ENCODE data around the gene SPAG17.
A peak's percentile ranks its signal among the peaks of the same experiment; 100 is the strongest.

The SPAG17 gene

DNA sequence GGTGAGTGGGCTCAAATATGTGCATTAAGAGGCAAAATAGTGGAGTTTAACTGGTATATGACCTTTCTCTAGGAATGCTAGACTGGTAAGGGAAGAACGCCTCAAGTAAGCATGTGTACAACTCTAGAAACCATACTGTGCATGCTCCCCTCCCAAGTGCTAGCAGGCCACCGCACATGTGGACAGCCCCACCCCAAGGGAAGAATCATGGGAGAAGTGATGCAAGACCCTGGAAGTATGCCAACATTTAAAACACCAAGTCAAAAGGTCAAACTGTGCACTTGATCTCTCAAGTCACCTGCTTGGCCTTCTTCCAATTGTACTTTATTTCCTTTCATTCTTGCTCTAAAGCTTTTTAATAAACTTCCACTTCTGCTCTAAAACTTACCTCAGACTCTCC lies 135.0 kb downstream of the SPAG17 start:
- DNase-seq (ENCODE audit: low read depth) = peak; percentile 2
- H3K4me3 ChIP-seq (ENCODE audit: control insufficient read depth, low read depth, low read length) = no peak overlapping the region
- TF ChIP-seq, protein P1, sequence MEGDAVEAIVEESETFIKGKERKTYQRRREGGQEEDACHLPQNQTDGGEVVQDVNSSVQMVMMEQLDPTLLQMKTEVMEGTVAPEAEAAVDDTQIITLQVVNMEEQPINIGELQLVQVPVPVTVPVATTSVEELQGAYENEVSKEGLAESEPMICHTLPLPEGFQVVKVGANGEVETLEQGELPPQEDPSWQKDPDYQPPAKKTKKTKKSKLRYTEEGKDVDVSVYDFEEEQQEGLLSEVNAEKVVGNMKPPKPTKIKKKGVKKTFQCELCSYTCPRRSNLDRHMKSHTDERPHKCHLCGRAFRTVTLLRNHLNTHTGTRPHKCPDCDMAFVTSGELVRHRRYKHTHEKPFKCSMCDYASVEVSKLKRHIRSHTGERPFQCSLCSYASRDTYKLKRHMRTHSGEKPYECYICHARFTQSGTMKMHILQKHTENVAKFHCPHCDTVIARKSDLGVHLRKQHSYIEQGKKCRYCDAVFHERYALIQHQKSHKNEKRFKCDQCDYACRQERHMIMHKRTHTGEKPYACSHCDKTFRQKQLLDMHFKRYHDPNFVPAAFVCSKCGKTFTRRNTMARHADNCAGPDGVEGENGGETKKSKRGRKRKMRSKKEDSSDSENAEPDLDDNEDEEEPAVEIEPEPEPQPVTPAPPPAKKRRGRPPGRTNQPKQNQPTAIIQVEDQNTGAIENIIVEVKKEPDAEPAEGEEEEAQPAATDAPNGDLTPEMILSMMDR (conservative IDR thresholded peaks at IDR 0.05; ENCODE audit: control insufficient read depth, insufficient read depth, low read depth, low read length) = no peak

DNA sequence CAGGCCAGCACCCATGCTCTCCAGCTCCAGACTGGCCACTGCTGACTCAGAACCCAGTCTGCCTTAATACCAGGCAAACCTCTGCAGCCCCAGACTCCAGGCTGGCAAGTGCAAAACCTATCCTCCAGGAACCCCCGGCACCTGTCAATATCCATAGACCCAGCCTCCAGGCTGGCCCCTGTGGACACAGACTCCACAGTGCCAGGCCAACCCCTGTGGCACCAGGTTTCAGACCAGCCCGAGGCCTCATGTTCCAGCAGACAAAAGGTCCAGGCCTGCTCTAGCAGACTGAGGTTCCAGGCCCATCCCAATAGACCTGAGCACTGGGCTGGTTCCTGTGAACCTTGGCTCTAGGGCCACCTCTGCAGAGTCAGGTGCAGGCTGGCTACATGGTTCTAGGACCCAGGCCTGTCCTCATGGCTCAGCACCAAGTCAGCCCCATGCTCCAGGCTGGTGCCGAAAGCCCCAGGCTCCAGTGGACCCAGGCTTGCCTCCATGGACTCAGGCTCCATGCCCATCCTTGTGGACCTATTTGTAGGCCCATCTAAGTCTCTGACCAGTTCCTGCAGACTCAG lies 137.3 kb downstream of the SPAG17 start:
- TF ChIP-seq, protein P1 (conservative IDR thresholded peaks at IDR 0.05; ENCODE audit: control insufficient read depth, insufficient read depth, low read depth, low read length) = no peak
- DNase-seq (ENCODE audit: low read depth) = no peak
- no peak overlapping the region for H3K4me3 ChIP-seq (ENCODE audit: control insufficient read depth, low read depth, low read length)

DNA sequence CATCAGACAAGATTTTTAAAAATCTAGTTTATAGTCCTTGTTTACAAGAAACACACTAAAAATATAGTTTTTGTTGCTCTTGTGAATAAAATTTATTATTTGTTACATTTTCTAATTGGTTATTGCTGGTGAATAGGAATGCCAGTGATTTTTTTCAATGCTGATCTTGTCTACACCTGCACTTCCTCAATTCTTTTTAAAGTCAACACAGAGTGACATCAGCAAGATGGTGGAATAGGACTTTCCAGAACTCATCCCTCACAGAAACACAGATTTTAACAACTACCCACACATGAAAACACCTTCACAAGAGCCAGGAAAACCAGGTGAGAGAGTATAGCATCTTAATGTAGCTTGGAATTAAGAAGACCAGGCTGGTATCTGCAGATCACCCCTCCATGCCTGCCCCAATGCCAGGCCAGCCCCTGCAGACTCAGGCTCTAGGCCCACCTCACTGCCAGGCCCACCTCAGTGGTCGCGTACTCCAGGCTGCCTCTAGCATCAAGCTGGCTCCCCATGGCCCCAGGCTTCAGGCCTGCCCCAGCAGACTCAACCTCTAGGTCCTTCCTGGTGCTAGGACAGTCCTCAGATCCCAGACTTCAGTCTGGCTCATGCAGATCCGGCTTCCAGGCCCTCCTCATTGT lies 137.9 kb downstream of the SPAG17 start:
- H3K4me3 ChIP-seq (ENCODE audit: control insufficient read depth, low read depth, low read length) = no peak overlapping the region
- no peak for DNase-seq (ENCODE audit: low read depth)
- TF ChIP-seq, protein P1 (conservative IDR thresholded peaks at IDR 0.05; ENCODE audit: control insufficient read depth, insufficient read depth, low read depth, low read length) = no peak

DNA sequence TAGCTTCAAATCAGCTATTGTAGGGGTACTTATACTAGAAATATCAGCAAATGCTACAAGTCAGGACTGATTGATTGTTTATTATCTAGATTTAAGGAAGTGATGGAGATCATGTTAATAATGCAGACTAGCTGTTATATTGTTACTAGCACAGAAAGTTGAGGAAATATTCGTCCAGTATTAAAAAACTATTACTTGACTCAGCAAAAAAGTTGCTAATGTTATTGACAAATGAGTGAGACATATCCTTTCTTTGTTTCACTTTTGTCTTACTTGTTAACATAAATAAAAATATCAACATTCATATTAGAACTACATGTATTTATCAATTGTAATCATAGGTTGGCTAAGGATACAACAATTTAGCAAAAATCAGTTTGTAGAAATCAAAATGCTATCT lies 141.4 kb downstream of the SPAG17 start:
- TF ChIP-seq, protein P1 (conservative IDR thresholded peaks at IDR 0.05; ENCODE audit: control insufficient read depth, insufficient read depth, low read depth, low read length) = no peak
- DNase-seq (ENCODE audit: low read depth) = no peak
- no peak overlapping the region for H3K4me3 ChIP-seq (ENCODE audit: control insufficient read depth, low read depth, low read length)

DNA sequence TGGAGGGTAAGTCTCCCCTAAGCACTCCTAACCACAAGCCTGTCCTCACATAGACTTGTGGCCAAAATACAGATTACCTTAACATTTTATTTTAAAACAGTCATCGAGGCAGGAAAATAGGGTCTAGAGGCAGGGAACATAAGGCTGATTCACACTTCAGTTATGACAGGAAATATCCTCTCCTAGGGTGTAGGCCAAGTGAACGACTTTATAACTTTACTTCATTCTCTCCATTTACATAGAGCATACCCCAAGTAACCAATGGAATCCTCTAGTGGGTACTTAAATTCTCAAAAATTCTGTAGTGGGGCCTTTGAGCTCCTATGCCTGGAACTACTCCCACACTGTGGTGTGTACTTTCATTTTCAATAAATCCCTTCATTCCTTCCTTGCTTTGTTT lies 142.5 kb downstream of the SPAG17 start:
- H3K4me3 ChIP-seq (ENCODE audit: control insufficient read depth, low read depth, low read length) = no peak overlapping the region
- DNase-seq (ENCODE audit: low read depth) = peak; percentile 1
- TF ChIP-seq, protein P1 (conservative IDR thresholded peaks at IDR 0.05; ENCODE audit: control insufficient read depth, insufficient read depth, low read depth, low read length) = no peak

DNA sequence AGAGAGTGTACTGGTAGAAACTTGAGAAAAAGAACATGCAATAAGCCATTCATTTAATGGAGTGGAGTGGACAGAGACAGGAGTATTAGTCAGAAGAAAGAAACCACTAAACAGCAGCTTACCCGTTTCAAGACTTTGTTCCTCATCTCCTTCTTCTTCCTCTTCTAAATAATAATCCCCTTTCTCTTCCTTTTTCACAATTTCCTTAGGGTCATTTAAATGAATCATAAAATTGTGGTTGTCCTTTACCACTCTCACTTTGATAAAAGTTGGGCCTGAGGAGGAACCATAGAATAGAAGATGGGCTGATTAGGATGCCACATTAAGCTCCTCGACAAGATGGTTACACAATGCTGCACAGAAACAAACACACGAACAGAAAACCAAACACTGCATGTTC lies 145.9 kb downstream of the SPAG17 start:
- TF ChIP-seq, protein P1 (conservative IDR thresholded peaks at IDR 0.05; ENCODE audit: control insufficient read depth, insufficient read depth, low read depth, low read length) = no peak
- H3K4me3 ChIP-seq (ENCODE audit: control insufficient read depth, low read depth, low read length) = no peak overlapping the region
- DNase-seq (ENCODE audit: low read depth) = no peak
